Sigmoid colon (tissue), 7 donors: ENCODE results near the gene RWDD3. TPM values are rescaled to one million over a fixed set of nuclear protein-coding genes. Genes with fewer than 3 reads are reported as not detected.

Source experiments
- DNase-seq: peaks from one replicate; pipeline ENCODE4 v3.0.0-alpha.2; 2019
- H3K27ac ChIP-seq, 4 donors: fragments of 200-600 bp; sonication (generic); one replicate each; pipeline ENCODE4 v1.5.1; 2016 to 2019; ENCODE audit warnings: mild to moderate bottlenecking in 1 of 4
- H3K27me3 ChIP-seq, 3 donors: fragments of 200-600 bp; sonication (generic); one replicate each; pipeline ENCODE4 v1.5.1; 2019; ENCODE audit warnings: mild to moderate bottlenecking in 1 of 3
- H3K36me3 ChIP-seq, 4 donors: fragments of 200-600 bp; sonication (generic); one replicate each; pipeline ENCODE4 v1.5.1; 2016 to 2019
- H3K4me1 ChIP-seq, 4 donors: fragments of 200-600 bp; sonication (generic); one replicate each; pipeline ENCODE4 v1.5.1; 2017 to 2019
- H3K4me3 ChIP-seq, 4 donors: fragments of 200-600 bp; sonication (generic); one replicate each; pipeline ENCODE4 v1.5.1; 2017 to 2019; ENCODE audit warnings: mild to moderate bottlenecking in 2 of 4, moderate library complexity in 1 of 4
- H3K9me3 ChIP-seq, 4 donors: fragments of 200-600 bp in 3 of 4; sonication (generic) in 3 of 4; one replicate each; pipeline versions ENCODE4 v1.5.1 to v1.6.1; 2013 to 2019
- EP300 ChIP-seq, 4 donors: sonication (generic); formaldehyde crosslinking; IDR thresholded peaks; one replicate each; pipeline ENCODE4 v1.6.1; 2017; ENCODE audit warnings: antibody characterized with exemption in 4 of 4
- POLR2A ChIP-seq, 2 donors: fragments of 450-650 bp; IDR thresholded peaks; one replicate each; pipeline ENCODE4 v1.6.1; 2016; ENCODE audit warnings: antibody characterized with exemption in 2 of 2, mild to moderate bottlenecking in 2 of 2, moderate library complexity in 2 of 2
- POLR2AphosphoS5 ChIP-seq, 4 donors: sonication (generic); formaldehyde crosslinking; IDR thresholded peaks; one replicate each; pipeline ENCODE4 v1.6.1; 2017; ENCODE audit warnings: antibody characterized with exemption in 4 of 4
- WGBS, 2 donors: extraction: QIAGEN DNeasy Blood & Tissue Kit; methylation state at CpG; one replicate each; pipeline ENCODE4 v1.1.7; 2013; 5-methylcytosine and 5-hydroxymethylcytosine counted together
- intact Hi-C: fragments of 100-400 bp; cut with DNase I; formaldehyde crosslinking; loops from one replicate; pipeline ENCODE4 v1.15.1; 2023
- polyA plus RNA-seq, 3 donors: library from polyadenylated mRNA; stranded (reverse); fragments of 200-250 nt; gene quantifications; one replicate each; pipeline ENCODE4 v1.2.3, GENCODE V29; 2013
- total RNA-seq, 4 donors: library from RNA; depleted of rRNA; stranded (reverse); fragments of >200 nt; gene quantifications; one replicate each; pipeline ENCODE4 v1.1.0, GENCODE V29; 2016
- TF ChIP-seq, protein P1 (sequence below), 4 experiments: fragments of 450-650 bp in 3 of 4; fragments of 200-600 bp in 1 of 4; IDR thresholded peaks; one replicate each; pipeline ENCODE4 v1.5.1; 2016 to 2019; ENCODE audit warnings: antibody characterized with exemption in 4 of 4, mild to moderate bottlenecking in 3 of 4, moderate library complexity in 2 of 4
- donor health status: healthy with polysubstance abuse.
- donor health status: Bipolar disorder and iron deficiency.
- donor health status: healthy.

Gene RWDD3
- total and polyA plus RNA-seq, 7 donors: 11.1 to 27.6 (median 17.1) TPM

DNA sequence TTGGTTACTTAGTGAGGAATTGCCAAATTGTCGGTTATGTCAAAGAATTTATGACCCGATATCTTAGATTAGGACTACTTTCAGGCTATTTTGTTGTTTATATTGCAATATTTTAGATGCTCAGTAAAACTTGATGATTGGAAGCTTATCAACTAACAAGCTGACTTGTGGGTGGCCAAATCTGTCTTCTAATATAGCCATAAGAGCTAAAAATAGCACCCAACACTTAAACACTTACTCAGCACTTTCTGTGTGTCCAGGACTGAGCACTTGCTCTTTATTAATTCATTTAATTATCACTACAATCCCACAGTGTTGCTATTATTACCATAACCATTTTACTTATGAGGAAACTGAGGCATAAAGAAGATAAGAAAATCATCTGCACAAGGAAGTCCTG is 50.4 kb downstream of the RWDD3 start:
- Histone ChIP-seq H3K27me3 (no peaks in the 10 kb centered on the region), H3K36me3 (no peaks in the 10 kb centered on the region), H3K27ac (no peak overlapping the region), H3K4me3 (no peak overlapping the region), H3K4me1 (no peaks in the 10 kb centered on the region), H3K9me3 (no peaks in the 10 kb centered on the region)
- intact Hi-C loops: no loop called here
- DNase-seq: no peak
- WGBS, 2 donors: 87 to 91% methylated on average over 2 of the region's 2 CpGs
- no peak for TF ChIP-seq EP300 (IDR thresholded peaks at IDR 0.05)
- TF ChIP-seq, protein P1, sequence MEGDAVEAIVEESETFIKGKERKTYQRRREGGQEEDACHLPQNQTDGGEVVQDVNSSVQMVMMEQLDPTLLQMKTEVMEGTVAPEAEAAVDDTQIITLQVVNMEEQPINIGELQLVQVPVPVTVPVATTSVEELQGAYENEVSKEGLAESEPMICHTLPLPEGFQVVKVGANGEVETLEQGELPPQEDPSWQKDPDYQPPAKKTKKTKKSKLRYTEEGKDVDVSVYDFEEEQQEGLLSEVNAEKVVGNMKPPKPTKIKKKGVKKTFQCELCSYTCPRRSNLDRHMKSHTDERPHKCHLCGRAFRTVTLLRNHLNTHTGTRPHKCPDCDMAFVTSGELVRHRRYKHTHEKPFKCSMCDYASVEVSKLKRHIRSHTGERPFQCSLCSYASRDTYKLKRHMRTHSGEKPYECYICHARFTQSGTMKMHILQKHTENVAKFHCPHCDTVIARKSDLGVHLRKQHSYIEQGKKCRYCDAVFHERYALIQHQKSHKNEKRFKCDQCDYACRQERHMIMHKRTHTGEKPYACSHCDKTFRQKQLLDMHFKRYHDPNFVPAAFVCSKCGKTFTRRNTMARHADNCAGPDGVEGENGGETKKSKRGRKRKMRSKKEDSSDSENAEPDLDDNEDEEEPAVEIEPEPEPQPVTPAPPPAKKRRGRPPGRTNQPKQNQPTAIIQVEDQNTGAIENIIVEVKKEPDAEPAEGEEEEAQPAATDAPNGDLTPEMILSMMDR (IDR thresholded peaks at IDR 0.05): no peak
- no peak for TF ChIP-seq POLR2AphosphoS5 (IDR thresholded peaks at IDR 0.05)

DNA sequence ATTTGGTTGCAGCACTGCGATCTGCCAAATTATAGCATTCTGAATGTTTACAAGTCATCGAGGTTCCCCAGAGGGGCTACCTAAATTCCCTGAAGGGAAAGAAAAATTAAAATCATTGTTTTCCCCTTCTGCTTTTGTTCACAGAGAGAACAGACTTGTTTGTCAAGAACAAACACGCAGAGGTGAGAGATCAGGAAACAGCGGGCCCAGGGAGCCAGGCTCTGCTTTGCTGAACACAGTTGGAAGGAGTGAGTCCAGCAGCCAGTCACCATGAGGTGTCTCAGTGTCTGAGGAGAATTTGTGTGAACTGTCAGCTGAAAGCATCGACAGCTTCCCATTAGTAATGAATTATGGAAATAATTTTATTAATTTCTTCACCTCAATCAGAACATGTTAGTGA is 52.5 kb downstream of the RWDD3 start:
- Histone ChIP-seq H3K9me3 (no peaks in the 10 kb centered on the region), H3K4me3 (no peak overlapping the region), H3K27me3 (no peaks in the 10 kb centered on the region), H3K4me1 (no peaks in the 10 kb centered on the region), H3K36me3 (no peaks in the 10 kb centered on the region), H3K27ac (no peak overlapping the region)
- 39 to 69% methylated on average over 5 of the region's 5 CpGs for WGBS, 2 donors
- DNase-seq: no peak
- TF ChIP-seq EP300 (IDR thresholded peaks at IDR 0.05) (no peak), POLR2AphosphoS5 (IDR thresholded peaks at IDR 0.05) (no peak)
- TF ChIP-seq, protein P1 (IDR thresholded peaks at IDR 0.05): no peak
- intact Hi-C loops: no loop called here

DNA sequence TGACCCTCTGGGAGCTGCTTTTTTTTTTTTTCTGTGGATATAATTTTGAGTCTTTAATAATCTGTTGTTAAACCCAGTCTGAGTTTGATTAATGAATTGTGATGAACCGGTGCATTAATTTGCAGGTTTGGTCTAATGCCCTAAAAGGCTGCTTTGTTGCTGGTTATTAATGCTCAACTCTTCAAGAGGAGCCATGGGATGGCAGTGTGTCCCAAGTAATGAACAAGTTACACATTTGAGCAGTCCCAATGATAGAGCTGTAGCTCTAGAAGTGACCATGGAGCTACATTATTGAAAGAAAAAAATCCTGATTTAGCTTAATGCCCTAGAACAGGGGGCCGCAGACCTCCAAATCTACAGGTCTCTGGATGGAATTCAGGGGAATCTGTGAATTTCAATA is 53.1 kb downstream of the RWDD3 start:
- Histone ChIP-seq H3K27me3 (no peaks in the 10 kb centered on the region), H3K36me3 (no peaks in the 10 kb centered on the region), H3K4me3 (no peak overlapping the region), H3K4me1 (no peaks in the 10 kb centered on the region), H3K27ac (no peak overlapping the region), H3K9me3 (no peaks in the 10 kb centered on the region)
- 88 to 91% methylated on average over 2 of the region's 2 CpGs for WGBS, 2 donors
- intact Hi-C loops: no loop called here
- no peak for DNase-seq
- TF ChIP-seq EP300 (IDR thresholded peaks at IDR 0.05) (no peak), POLR2AphosphoS5 (IDR thresholded peaks at IDR 0.05) (no peak), POLR2A (IDR thresholded peaks at IDR 0.05) (no peak)
- TF ChIP-seq, protein P1 (IDR thresholded peaks at IDR 0.05): no peak

DNA sequence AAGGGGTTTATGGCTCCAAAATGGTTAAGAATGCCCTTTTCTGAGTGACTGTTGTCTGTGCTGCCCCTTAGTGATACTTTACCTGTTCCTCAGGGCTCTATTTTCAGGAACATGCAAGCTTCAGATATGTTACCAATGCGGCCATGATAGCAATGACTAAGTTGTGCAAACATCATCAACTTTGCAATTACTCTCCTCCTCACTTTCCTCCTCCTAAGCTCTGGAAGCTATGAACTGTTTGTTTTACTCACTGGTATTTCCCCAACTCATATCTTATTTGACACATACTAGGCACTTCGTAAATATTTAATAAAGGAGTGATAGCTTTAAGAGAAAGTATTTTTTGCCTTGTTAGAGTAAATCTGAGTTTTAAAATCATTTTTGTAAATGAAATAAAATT is 53.8 kb downstream of the RWDD3 start:
- DNase-seq: no peak
- intact Hi-C loops: no loop called here
- no peaks in the 10 kb centered on the region for H3K4me1 ChIP-seq
- no peaks in the 10 kb centered on the region for H3K27me3 ChIP-seq
- H3K27ac ChIP-seq: no peak overlapping the region
- H3K9me3 ChIP-seq: no peaks in the 10 kb centered on the region
- no peak overlapping the region for H3K4me3 ChIP-seq
- no peak for TF ChIP-seq POLR2AphosphoS5 (IDR thresholded peaks at IDR 0.05)
- no peak for TF ChIP-seq EP300 (IDR thresholded peaks at IDR 0.05)
- TF ChIP-seq POLR2A (IDR thresholded peaks at IDR 0.05): no peak
- TF ChIP-seq, protein P1 (IDR thresholded peaks at IDR 0.05): no peak
- no peaks in the 10 kb centered on the region for H3K36me3 ChIP-seq
- 23 to 66% methylated on average over 2 of the region's 2 CpGs for WGBS, 2 donors

Other genes starting within 250 kb of the RWDD3 start
- gene ALG14, start 161.3 kb upstream of the RWDD3 start, total RNA-seq: 1 to 10 TPM in 2 of 4 donors, under 1 TPM in 2; 0.55 to 1.8 (median 1.1) TPM
- 1 to 10 TPM; 1.8 to 2.7 (median 1.8) TPM for gene ALG14, start 161.3 kb upstream of the RWDD3 start, polyA plus RNA-seq
- 10 to 100 TPM; 11.1 to 29.1 (median 15.0) TPM for gene TLCD4, start 116.9 kb upstream of the RWDD3 start, total RNA-seq
- 10 to 100 TPM; 10.5 to 13.6 (median 12.0) TPM for gene TLCD4, start 116.9 kb upstream of the RWDD3 start, polyA plus RNA-seq